ENCODE results near the gene RNF223.

GRCh38 chr1:1053022-1053421 lies 21.1 kb downstream of the RNF223 start:
- TF ChIP-seq POLR2AphosphoS5 (IDR thresholded peaks at IDR 0.05) (no peak), CTCF (IDR thresholded peaks at IDR 0.05) (no peak)
